ENCODE measurements around the gene ENTHD1. TPM values are rescaled to one million over a fixed set of nuclear protein-coding genes. Genes with fewer than 3 reads are reported as not detected.

ENTHD1 gene
- total and polyA plus RNA-seq, 2 of the 4 experiments (the other 2 are of a cell fraction): not detected

DNA sequence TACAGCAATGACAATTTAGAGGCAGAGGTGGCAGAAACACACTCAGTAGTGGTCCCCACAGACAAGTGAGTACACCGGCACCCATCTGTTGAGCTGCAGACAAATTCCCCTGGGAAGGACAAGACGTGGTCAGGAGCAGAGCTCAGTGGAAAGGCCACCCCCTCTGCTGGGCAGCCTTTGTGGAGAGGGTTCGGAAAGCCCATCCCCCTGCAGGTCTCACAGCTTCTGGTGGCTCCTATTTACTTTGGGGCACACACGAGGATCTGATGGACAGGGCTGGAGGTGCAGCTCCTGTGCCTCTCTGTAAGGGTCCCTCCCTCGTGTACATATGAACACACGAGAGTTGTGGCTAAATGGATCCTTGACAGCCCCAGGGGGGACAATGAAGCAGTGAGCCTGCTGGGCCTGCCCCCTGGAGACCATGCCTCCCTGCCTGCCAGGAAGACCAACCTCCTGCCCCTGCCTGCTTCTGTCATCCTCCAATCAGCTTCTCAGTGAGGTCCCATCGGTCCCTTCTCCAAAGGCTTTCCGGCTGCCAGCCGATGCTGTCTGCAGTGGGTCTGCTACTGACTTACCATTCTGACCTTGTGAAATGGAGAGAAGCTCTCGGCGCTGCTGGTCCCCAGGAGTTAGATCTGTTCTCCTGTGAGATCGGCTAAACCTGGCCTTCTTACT lies 161.5 kb downstream of the ENTHD1 start:
- no peak overlapping the region for H2AFZ ChIP-seq (replicated peaks; ENCODE audit: low read length, poor library complexity)
- H3K56ac ChIP-seq (ENCODE audit: extremely low read depth, insufficient read depth, low read length): no peak overlapping the region
- no TSS peak for BruUV-seq (replicated peaks)
- ATAC-seq (ENCODE audit: low read depth): no peak
- H3K18ac ChIP-seq (ENCODE audit: low read depth, low read length): no peak overlapping the region
- no peak overlapping the region for H3K9ac ChIP-seq (ENCODE audit: low read depth, low read length)
- H3K27ac ChIP-seq (ENCODE audit: insufficient read depth, low read length): no peak overlapping the region
- H4K8ac ChIP-seq (ENCODE audit: low read depth in 2 of 2, low read length in 2 of 2): no peak overlapping the region
- H3K4ac ChIP-seq (ENCODE audit: low read depth, low read length): no peak overlapping the region
- in situ Hi-C loops (cut with MboI; ENCODE audit: low sequenced_read_pairs) (no loop called here), intact Hi-C loops (cut with micrococcal nuclease) (no loop called here), dilution Hi-C loops (cut with HindIII; ENCODE audit: low sequenced_read_pairs, unreplicated experiment) (no loop called here)
- POLR2A ChIA-PET (ENCODE audit: unreplicated experiment): no interaction called here
- no peak overlapping the region for H2BK20ac ChIP-seq (ENCODE audit: low read depth, low read length)
- H3K9me3 ChIP-seq (ENCODE audit: control insufficient read depth, insufficient read depth, low read length): no peaks in the 10 kb centered on the region
- no peak for DNase-seq
- no peak overlapping the region for H2AK5ac ChIP-seq (ENCODE audit: low read depth, low read length)
- H4K5ac ChIP-seq (ENCODE audit: low read depth, low read length): no peak overlapping the region
- no peak overlapping the region for H2BK120ac ChIP-seq (ENCODE audit: low read depth, low read length)
- H4K91ac ChIP-seq (ENCODE audit: insufficient read depth, low read depth, low read length): no peak overlapping the region
- no peak overlapping the region for H3K23ac ChIP-seq (ENCODE audit: low read depth, low read length)
- H3K14ac ChIP-seq (replicated peaks; ENCODE audit: low read depth, low read length): no peak overlapping the region
- peaks cover 39% of the 10 kb centered on the region for H3K27me3 ChIP-seq (ENCODE audit: control insufficient read depth, insufficient read depth, low read length)
- WGBS, 2 experiments (ENCODE audit: extremely low coverage in 2 of 2, insufficient read length in 1 of 2): 59% methylated on average over 8 of the region's 12 CpGs; no CpG with 5 or more reads in 1 of the 2 experiments
- TF ChIP-seq, protein P1, sequence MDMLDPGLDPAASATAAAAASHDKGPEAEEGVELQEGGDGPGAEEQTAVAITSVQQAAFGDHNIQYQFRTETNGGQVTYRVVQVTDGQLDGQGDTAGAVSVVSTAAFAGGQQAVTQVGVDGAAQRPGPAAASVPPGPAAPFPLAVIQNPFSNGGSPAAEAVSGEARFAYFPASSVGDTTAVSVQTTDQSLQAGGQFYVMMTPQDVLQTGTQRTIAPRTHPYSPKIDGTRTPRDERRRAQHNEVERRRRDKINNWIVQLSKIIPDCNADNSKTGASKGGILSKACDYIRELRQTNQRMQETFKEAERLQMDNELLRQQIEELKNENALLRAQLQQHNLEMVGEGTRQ (IDR thresholded peaks at IDR 0.05; ENCODE audit: low read depth, low read length): no peak
- no peak for TF ChIP-seq SMC3 (IDR thresholded peaks at IDR 0.05; ENCODE audit: low read depth, low read length)
- TF ChIP-seq NFE2L2 (IDR thresholded peaks at IDR 0.05; ENCODE audit: low read depth, low read length): no peak
- TF ChIP-seq RFX5 (IDR thresholded peaks at IDR 0.05; ENCODE audit: low read depth, low read length): no peak
- no peak for TF ChIP-seq BHLHE40 (IDR thresholded peaks at IDR 0.05; ENCODE audit: low read depth, low read length)
- no peak for TF ChIP-seq RAD21 (IDR thresholded peaks at IDR 0.05; ENCODE audit: low read length)
- TF ChIP-seq POLR2A (IDR thresholded peaks at IDR 0.05; ENCODE audit: low read depth, low read length): no peak
- no peak for TF ChIP-seq CHD1 (IDR thresholded peaks at IDR 0.05; ENCODE audit: low read depth, low read length)
- TF ChIP-seq MAFK (IDR thresholded peaks at IDR 0.05; ENCODE audit: low read depth, low read length): no peak
- no peak for TF ChIP-seq MAZ (IDR thresholded peaks at IDR 0.05; ENCODE audit: borderline replicate concordance, low read depth, low read length)
- TF ChIP-seq, protein P2, sequence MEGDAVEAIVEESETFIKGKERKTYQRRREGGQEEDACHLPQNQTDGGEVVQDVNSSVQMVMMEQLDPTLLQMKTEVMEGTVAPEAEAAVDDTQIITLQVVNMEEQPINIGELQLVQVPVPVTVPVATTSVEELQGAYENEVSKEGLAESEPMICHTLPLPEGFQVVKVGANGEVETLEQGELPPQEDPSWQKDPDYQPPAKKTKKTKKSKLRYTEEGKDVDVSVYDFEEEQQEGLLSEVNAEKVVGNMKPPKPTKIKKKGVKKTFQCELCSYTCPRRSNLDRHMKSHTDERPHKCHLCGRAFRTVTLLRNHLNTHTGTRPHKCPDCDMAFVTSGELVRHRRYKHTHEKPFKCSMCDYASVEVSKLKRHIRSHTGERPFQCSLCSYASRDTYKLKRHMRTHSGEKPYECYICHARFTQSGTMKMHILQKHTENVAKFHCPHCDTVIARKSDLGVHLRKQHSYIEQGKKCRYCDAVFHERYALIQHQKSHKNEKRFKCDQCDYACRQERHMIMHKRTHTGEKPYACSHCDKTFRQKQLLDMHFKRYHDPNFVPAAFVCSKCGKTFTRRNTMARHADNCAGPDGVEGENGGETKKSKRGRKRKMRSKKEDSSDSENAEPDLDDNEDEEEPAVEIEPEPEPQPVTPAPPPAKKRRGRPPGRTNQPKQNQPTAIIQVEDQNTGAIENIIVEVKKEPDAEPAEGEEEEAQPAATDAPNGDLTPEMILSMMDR (conservative IDR thresholded peaks at IDR 0.05; ENCODE audit: low read depth, low read length): no peak
- TF ChIP-seq RCOR1 (IDR thresholded peaks at IDR 0.05; ENCODE audit: insufficient replicate concordance, low read length): no peak
- TF ChIP-seq FOS (IDR thresholded peaks at IDR 0.05; ENCODE audit: low read depth, low read length): no peak
- TF ChIP-seq ELK1 (IDR thresholded peaks at IDR 0.05; ENCODE audit: borderline replicate concordance, low read depth, low read length): no peak
- TF ChIP-seq MXI1 (IDR thresholded peaks at IDR 0.05; ENCODE audit: borderline replicate concordance, low read depth, low read length): no peak
- no peak for TF ChIP-seq CEBPB (IDR thresholded peaks at IDR 0.05; ENCODE audit: low read depth, low read length)
- CTCF ChIA-PET: no interaction called here
- no peaks in the 10 kb centered on the region for H4K20me1 ChIP-seq (ENCODE audit: insufficient read depth, low read length)
- no peak overlapping the region for H2BK5ac ChIP-seq (ENCODE audit: low read depth, low read length, poor library complexity, severe bottlenecking)
- no peaks in the 10 kb centered on the region for H3K9me1 ChIP-seq (ENCODE audit: insufficient read depth, low read length)
- H2BK15ac ChIP-seq (ENCODE audit: low read depth, low read length): no peak overlapping the region
- no peaks in the 10 kb centered on the region for H3K36me3 ChIP-seq (ENCODE audit: control insufficient read depth, insufficient read depth, low read length)
- no peak overlapping the region for H3K4me3 ChIP-seq (ENCODE audit: insufficient read depth, low read depth, low read length)
- no peaks in the 10 kb centered on the region for H3K79me1 ChIP-seq (ENCODE audit: low read depth in 1 of 2, low read length in 2 of 2)
- H2AK9ac ChIP-seq (replicated peaks; ENCODE audit: low read depth, low read length, poor library complexity): no peak overlapping the region
- no peak overlapping the region for H3K4me2 ChIP-seq (ENCODE audit: low read depth, low read length)
- H3K4me1 ChIP-seq (ENCODE audit: control insufficient read depth, insufficient read depth, low read length): no peaks in the 10 kb centered on the region
